Activated gamma-delta T cell treated with Interleukin-2 at 50 U/mL for 16 hours (primary cell): ENCODE data around the gene FAM240A.

Experiments
- DNase-seq: peaks from one replicate; pipeline ENCODE4 v3.0.0-alpha.2; 2020

The FAM240A gene

DNA sequence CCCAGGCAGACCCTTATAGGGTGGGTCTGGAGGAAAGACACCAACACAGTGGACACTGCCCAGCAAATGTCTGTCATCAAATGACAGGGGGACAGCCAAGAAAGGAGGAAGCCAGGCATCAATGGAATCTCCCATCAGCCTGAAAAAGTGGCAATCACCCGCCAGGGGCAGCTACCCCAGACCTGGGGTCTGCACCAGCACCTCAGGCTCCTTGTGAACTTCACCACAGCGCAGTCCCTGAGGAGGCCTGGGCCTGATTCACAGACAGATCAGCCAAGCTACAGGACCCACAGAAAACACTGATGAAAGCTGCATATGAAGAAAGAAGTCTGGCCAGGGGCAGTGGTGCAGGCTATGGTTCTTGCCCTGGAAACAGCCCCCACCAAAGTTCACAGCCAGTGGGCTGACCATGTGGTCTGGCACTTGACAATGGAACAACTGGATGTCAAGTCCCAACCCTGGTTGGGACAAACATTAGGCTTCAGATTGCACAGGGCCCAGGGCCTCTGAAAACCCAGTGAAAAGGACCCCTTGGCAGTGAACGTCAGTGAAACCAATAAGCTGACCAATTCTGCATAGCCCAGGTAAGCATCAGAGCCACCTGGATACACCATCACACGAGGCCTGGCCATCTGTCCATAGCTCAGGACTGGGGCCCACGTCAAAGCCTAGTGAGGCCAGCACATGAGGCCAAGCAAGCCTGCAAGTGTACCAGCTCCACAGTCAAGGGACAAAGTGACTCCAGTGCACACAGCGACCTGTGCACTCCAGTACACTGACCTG lies 52.1 kb downstream of the FAM240A start:
- no peak for DNase-seq

DNA sequence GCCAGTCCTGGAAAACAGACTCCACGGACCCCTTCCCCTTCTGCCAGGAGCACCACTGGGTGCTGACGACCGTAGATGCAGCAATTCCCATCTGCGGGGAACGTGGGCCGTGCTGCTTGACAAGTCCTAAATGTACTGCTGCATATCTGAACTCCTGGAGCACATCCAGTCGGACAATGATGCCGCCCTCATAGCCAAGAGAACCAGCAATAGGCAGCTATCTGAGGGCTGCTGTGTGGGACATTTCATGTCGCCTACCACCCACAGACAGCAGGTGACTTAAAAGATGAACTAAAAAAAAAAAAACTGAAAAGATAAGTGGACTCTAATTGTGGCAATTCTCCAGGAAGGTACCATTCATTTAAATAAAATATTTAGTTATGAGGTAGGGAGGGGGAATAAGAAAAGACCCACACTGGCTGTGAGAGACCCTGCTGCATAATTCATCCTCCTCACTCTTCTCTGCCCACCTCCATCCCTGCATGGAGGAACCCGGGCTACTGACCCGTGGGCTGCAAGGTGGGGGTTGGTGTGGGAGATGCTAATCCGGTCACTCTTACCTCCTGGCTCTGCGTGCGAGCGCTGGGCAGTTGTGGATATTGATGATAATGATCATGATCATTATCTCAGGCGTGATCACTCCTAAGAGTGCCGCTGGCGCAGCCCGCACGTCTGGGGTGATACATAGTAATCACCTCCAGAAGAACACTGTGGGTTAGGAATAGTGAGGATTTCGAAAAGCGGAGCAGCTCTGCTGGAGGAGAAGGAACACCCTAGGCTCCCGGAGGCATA lies 52.8 kb downstream of the FAM240A start:
- DNase-seq, result no peak

DNA sequence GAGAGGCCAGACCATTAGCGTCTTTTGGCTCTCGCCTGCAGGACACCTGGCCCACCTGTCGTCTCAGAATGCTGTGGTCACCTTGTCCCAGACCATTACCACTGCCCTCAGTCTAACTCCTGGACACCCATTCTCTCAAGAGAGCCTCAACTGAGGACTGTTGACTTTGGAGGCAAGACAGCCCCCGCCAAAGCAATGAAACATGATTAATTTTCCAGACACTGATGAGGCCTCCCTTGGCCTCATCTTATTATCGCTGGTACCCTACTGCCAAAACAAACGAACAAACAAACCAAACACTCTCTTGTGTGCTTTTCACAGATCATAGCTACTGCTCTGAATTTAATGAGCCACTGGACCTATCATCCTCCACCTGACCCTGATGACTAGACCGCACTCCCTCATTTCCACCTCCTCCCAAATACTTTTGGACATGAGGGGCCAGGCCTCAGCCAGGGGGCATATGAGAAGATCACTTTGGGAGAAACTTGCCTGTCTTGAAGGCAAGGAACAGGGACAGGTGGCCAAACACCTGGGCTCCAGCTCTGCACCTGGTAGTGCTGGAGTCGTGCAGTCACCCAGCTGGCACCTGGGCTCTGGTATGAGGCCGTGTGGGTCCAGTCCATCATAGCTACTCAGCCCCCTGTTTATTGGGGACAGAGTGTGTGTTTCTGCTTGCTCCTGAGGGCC lies 53.6 kb downstream of the FAM240A start:
- DNase-seq, result no peak

DNA sequence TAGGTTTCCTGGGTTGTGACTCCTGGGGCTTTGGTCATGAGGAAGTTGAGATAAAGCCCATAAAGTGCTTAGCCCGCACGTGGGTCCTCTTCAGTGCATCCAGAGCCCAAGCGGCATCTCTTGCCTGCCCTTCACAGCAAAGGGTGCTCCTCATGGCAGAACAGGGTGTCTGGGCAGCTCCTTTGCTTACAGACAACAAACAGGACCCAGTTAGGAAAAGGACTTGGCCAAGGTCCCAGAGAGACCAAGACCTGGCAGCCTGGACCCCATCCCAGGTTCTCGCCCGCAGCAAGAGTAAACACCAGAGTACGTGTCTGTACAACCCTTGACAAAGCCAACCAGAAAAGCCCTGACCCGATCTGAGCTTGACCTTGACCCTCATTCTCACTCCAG lies 54.1 kb downstream of the FAM240A start:
- DNase-seq, result no peak

DNA sequence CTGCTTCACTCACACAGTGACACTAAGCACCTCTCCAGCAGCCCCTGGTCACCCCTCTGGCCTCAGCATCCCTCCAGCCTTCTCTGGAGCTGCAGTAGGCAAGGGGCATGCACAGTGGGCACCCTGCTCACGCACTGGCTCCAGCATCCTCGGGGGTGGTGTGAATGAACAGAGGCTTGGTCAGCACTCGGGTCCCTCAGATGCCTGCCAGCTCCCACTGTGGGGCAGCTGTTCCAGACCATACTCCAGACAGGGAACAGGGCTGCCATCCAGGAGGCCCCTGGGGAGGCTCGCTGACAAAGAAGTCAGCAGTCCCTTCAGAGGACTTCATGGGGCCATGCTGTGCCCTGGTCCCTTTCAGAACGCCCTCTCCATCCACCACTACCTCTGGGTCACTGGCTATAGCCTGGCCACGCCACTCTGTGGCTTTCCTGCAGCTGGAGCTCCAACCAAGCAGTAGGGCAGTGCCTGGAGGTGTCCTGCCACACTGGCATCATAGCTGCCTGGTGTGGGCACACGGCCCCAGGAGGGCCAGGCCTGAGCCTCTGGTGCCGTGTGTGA lies 54.8 kb downstream of the FAM240A start:
- DNase-seq, result no peak

DNA sequence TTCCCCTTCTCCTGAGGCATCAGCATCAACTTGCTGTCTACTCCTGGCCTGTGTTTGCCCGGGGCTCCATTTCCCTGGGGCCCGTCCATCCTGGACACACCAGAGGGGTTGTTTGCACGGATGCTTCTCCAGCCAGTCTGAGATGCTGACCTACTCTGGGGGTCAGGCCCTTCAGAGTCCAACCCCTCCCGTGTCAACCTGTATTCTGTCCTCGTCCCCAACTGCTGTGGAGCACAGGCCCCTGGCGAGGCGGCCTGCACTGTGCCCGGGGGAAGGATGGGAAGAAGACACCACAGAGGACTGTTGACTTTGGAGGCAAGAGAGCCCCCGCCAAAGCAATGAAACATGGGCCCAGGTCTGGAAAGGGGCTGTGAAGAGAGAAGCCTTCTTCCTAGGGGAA lies 55.3 kb downstream of the FAM240A start:
- DNase-seq, result no peak

DNA sequence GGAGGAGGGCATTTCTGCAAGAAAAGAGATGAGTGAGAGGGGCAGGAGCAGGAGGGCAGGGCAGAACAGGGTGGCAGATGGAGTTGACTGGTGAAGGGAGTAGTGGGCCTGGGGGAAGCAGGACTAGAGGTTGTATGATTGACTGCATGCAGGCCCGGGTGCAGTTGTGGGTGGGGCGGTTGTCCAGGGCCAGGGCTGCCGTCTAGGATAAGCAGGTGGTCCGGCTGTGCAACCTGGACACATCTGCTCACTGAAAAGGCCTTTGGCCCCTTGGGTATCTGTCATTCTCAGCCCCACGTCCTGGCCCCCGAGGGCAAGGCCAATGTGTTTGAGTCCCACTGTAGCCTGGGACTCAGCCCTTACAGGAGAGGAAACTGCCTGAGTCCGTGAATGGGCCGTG lies 55.8 kb downstream of the FAM240A start:
- DNase-seq, result no peak

DNA sequence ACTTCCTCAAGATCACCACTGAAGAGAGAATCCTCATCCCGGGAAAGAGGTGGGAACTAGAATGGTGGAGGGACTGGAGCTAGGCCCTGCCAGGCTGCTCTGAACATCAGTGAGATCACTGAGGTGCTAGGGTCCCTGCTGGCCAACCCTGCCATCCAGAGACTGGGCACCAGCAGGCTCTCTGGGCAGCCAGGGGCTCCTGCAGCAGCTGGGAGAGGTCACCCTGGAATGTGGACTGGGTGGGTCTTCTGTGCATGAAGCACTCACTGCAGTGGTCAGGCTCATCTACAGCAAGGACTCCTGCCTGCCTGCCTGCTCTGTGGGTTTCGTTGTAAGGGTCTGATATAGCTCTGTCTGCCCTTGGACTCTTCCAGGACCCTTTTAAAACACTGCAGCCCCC lies 56.3 kb downstream of the FAM240A start:
- no peak for DNase-seq

DNA sequence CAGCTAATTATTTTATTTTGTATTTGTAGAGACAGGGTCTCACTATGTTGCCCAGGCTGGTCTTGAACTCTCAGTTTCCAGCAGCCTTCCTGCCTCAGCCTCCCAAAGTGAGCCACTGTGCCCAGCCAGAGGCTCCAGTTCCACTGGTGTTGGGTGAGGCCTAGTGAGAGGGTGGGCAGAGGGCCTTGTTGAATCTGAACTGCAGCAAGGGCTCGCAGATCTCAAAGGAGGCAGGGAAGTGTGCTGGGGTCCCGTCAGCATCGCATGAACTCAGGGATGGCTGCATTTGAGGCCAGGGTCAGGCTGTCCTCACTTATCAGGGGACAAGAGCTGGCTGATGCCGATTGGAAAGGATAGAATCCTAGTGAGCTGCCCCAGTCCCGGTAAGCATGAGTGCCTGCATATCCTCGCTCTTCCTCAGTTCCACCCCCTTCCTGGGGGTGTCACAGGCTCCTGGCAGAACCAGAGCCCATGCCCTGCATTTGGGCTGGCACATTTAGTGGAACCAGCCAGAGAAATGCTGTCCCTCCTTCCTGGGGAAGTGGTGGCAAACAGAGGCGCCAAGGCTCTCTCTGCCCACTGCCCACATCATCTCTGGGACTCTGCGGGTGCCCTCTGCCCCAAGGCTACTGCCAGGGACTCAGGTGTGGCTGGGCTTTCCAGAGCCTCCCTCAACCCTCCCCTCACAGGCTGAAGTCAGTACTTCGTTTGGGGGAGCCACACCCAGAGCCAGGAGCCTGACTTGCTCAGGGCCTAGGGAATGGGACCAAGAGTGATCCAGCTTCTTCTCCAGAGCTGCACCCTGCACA lies 57.1 kb downstream of the FAM240A start:
- no peak for DNase-seq

DNA sequence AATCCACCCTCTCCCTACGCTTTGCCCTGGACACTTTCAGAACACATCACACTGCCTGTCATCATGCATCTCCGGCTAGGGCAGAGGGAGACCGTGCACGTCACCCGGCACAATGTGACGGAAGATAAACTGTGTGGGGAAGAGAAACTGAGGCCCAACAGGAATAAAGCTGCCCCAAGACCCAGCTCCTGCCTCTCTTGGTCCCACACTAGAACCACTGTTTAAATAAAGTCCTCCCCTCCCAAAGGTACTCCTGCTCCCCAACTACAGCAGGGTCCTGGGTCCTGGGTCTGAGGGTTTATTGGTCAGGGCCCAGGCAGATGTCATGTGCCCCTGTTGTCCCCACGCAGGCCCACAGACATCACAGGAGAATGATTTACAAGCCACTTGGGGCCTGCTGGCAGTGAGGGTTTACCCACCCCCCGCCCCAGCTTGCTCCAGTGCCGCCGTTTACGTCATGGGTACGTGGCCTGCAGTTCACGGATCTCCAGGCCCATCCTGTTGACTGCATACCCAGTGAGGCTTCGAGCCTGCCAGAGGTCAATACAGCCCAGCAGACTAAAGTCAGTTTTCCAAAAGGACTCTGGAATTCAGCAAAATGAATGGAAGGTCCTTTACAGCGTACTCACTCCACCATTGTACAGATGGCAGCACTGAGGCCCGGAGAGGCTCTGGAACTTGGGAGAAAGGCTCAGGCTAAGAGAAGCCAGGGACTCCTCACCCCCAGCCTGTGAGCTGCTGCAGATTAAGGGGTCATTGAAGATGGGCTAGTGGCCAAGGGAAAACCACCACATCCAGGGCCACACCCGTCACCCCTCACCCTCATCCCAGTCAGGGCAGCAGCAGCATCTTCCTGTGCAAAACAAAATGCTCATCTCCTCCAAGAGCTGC lies 57.9 kb downstream of the FAM240A start:
- DNase-seq, result no peak

DNA sequence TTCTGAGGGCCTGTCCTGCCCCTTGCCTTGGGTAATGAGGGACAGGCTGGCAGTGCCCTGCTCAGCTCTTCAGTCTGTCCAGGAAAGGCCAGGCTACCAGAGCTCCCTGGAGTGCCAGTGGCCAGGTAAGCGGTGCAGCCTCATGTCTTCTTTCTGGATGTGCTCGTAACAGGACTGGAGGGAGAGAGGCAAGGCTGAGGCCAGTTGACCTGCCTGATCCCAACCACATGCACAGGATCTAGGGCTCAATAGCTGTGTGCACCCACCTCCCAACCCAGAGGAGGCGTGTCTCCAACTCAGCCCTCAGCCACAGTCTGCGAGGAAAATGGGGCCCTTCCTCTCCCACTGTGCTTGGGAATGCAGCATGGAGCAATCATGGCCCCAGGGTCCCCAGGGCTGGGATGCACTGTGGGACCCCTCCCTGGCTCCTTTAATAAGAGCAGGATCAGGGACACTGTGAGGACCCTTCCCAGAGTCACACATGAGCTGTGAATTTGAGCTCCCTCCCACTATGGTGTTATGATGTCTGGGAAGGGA lies 58.6 kb downstream of the FAM240A start:
- DNase-seq, result no peak

DNA sequence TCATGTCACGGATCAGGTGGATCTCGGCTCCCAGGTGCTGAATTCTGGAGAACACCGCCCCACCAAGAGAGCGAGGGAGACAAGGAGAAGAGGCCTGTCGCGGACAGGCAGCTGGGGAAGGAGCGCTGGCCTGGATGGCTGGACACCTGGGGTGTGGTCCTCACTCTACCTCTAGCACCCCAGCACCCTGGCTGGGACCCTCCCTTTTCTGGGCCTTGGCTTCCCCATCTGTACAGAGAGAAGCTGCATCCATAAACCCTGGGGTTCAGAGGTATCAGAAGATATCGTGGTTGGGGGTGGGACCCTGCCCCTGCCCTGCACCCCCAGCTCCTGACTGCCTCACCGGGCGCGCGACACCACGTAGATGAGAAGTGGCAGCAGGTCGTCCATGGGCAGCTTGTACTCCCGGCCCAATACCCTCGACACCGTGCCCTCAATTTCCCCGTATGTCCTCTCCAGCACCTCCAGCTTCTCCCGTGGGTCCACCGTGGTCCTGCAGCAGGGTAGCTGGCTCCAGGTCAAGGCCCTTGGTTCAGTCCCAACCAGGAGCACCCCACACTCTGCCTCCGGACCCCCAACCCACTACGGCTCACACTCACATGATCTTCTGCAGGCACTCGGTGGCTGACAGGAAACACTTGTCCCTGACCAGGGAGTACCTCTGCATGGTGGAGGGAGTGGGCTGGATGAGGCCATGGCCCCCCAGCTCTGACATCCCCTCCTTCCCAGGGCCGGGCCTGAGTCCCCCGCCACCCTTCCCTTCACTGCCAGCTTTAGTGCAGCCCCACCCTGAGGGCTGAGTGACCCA lies 59.4 kb downstream of the FAM240A start:
- DNase-seq, result no peak

DNA sequence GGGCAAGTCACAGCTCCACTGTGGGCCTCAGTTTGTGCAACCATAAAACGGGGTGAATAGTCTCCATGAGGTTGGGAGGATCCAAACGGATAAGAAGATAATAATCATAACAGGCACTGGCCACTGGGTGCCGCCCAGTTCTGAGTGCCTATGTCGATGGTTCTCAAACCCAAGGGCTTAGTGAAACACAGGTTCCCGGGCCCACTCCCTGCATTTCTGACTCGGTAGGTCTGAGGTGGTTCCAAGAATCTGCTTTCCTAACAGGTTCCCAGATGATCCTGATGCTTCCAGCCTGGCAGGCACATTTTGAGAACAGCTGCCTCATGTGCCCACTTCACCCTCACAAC lies 60.0 kb downstream of the FAM240A start:
- no peak for DNase-seq

DNA sequence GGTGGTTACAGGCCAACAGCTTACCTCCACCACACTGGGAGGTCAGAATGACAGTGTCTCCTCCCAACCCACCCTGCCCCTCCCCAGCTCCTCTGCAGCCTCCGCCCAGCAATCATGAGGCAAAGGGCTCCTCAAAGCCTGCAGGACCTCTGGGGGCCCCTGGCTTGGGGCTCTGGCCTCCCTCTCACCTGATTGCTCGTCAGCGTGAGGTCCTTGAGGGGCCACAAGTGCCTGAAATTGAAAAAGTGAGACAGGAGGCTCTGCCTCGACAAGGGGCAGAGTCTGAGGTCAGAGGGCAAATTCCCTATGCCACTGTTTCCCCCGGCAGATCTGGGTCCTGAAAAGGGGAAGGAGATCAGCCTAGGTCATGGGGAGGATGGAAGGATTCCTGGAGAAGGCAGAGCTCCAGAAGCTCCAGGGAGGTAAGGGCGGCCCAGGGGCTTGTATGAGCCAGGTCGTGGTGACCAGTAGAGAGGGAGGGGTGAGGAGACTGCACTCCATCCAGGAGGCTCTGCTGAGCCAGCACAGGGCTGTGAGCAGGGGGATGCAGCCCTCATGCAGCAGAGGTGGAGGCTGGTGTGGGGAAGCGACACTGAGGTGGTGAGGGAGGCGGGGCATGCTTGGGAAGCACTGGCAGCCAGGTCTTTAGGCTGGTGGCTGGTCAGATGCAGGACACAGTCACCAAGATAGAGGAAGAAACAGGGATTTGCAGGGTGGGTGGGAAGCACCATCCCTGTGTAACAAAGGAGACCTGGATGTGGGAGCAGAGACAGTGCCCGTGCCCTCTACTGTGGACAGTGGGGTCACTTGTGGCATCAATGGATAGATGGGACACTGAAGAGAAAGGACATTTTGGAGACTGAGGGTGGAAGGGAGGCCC lies 61.1 kb downstream of the FAM240A start:
- no peak for DNase-seq

DNA sequence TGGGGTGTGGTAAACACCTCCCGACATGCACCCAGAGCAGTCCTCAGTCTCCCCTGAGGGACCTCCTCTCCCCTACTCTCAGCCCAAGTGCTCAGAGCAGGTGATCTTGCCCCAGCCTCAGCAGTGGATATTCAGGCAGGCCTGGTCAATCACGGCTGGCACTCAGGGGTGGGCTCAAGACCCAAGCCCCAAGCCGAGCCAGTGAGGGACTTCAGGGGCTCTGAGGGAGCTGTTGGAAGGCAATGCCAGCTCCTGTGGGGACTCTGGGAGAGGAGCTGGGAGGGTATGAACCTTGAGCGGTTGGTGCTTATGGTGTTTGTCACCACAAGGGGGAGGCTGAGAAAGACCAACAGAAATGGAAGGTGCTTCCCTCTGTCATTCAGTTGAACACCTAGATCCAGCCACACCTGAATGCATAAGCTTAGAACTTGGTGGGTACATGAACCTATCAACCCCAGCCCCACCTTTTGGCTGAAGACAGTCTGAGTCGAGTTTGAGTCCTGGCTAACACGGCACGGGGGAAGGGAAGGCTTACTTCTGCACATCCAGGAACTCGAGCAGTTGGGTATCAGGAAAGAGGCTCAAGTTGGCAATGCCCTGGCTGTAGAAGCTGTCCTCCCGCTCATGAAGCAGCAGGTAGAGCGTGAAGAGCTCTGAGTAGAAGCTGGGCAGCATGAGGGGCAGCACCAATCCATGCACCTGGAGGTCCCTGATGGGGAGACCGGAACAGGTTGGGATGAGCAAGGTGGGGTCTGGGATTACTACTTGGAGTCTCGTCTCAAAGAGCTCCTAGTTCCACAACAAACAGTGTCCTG lies 61.9 kb downstream of the FAM240A start:
- DNase-seq, result no peak

DNA sequence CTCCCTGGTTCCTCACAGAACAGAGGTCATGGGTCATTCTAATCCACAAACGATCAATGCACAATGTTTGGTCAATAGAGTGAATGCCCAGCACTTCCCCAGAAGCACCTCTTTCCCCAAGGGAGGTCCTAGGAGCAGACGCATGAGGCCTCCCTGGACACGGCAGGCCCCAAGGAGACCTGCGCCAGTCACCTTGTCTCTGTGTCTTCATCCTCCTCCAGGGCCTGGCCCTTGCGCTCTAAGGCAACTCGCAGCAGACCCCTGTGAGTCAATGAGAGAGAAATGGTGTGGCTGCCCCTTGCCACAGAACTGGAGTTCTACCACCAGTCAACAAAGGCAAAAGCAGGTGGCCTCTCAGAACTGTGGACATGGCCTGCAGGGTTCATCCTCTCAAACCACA lies 63.1 kb downstream of the FAM240A start:
- DNase-seq, result no peak
